GM23338 (cell line): Measurements from ENCODE around the gene PRMT5. TPM values are rescaled to one million over a fixed set of nuclear protein-coding genes. Genes with fewer than 3 reads are reported as not detected.

ENCODE experiments used
- ATAC-seq: fragments of 200-7000 bp; cut with Tn5 transposase; 3 replicates; pipeline ENCODE4 v1.9.1; 2020
- DNase-seq: peaks from one replicate; pipeline ENCODE4 v3.0.0-alpha.2; 2015; ENCODE audit warnings: low spot score
- H2AFZ ChIP-seq: fragments of 200-600 bp; sonication (generic); 2 replicates; pipeline ENCODE4 v1.8.0; 2016; ENCODE audit warnings: antibody characterized with exemption, mild to moderate bottlenecking, moderate library complexity
- H3F3A ChIP-seq: fragments of 200-600 bp; sonication (generic); replicated peaks from 2 replicates; pipeline ENCODE4 v1.8.0; 2017; ENCODE audit warnings: antibody characterized with exemption, mixed run types, low read depth
- H3K27ac ChIP-seq: fragments of 200-600 bp; sonication (generic); 2 replicates; pipeline ENCODE4 v1.6.1; 2016; ENCODE audit warnings: low read depth
- H3K27me3 ChIP-seq: fragments of 200-600 bp; sonication (generic); 2 replicates; pipeline ENCODE4 v1.8.0; 2016; ENCODE audit warnings: mild to moderate bottlenecking, mixed run types, moderate library complexity; ENCODE audit not compliant: insufficient read depth
- H3K36me3 ChIP-seq: fragments of 200-600 bp; sonication (generic); 2 replicates; pipeline ENCODE4 v1.8.0; 2016; ENCODE audit warnings: mild to moderate bottlenecking; ENCODE audit not compliant: insufficient read depth
- H3K4me1 ChIP-seq: fragments of 200-600 bp; sonication (generic); 2 replicates; pipeline ENCODE4 v1.8.0; 2016; ENCODE audit warnings: mild to moderate bottlenecking, moderate library complexity; ENCODE audit not compliant: insufficient read depth
- H3K4me2 ChIP-seq: fragments of 200-600 bp; sonication (generic); 2 replicates; pipeline ENCODE4 v1.7.1; 2017; ENCODE audit warnings: mixed run types
- H3K4me3 ChIP-seq: fragments of 200-600 bp; sonication (generic); 2 replicates; pipeline ENCODE4 v1.6.1; 2016; ENCODE audit warnings: mixed run types
- H3K79me2 ChIP-seq: fragments of 200-600 bp; sonication (generic); replicated peaks from 2 replicates; pipeline ENCODE4 v1.8.0; 2017; ENCODE audit warnings: mild to moderate bottlenecking; ENCODE audit not compliant: insufficient read depth
- H3K9me2 ChIP-seq: fragments of 200-600 bp; sonication (generic); 2 replicates; pipeline ENCODE4 v1.8.0; 2017; ENCODE audit not compliant: insufficient read depth
- H4K20me1 ChIP-seq: fragments of 200-600 bp; sonication (generic); replicated peaks from 2 replicates; pipeline ENCODE4 v1.8.0; 2017; ENCODE audit warnings: mild to moderate bottlenecking; ENCODE audit not compliant: insufficient read depth
- H3K27ac Mint-ChIP-seq: 2 replicates; pipeline ENCODE4 v1.8.0; 2020; ENCODE audit warnings: inconsistent platforms, mild to moderate bottlenecking, moderate library complexity, mixed read lengths
- H3K27me3 Mint-ChIP-seq: 3 replicates; pipeline ENCODE4 v1.8.0; 2022; ENCODE audit warnings: low read depth, mild to moderate bottlenecking, moderate library complexity, mixed read lengths, inconsistent platforms; ENCODE audit not compliant: insufficient read depth, poor library complexity
- H3K36me3 Mint-ChIP-seq: 3 replicates; pipeline ENCODE4 v1.8.0; 2021; ENCODE audit warnings: low read depth, mild to moderate bottlenecking, inconsistent platforms, moderate library complexity, mixed read lengths
- H3K4me1 Mint-ChIP-seq: 3 replicates; pipeline ENCODE4 v1.8.0; 2020; ENCODE audit warnings: mild to moderate bottlenecking, inconsistent platforms, mixed read lengths
- H3K4me3 Mint-ChIP-seq: 3 replicates; pipeline ENCODE4 v1.8.0; 2021; ENCODE audit warnings: moderate library complexity, mild to moderate bottlenecking, inconsistent platforms, mixed read lengths
- H3K9me3 Mint-ChIP-seq: 3 replicates; pipeline ENCODE4 v1.8.0; 2020; ENCODE audit warnings: moderate library complexity, mild to moderate bottlenecking, inconsistent platforms, mixed read lengths
- CREB1 ChIP-seq: fragments of 250-450 bp; sonication (Bioruptor Pico); IDR thresholded peaks from 2 replicates; pipeline ENCODE4 v1.5.0; 2020; ENCODE audit warnings: low read depth, mild to moderate bottlenecking, moderate library complexity
- EZH2 ChIP-seq: fragments of 200-600 bp; sonication (generic); IDR thresholded peaks from one replicate; pipeline ENCODE4 v1.8.0; 2017; ENCODE audit warnings: antibody characterized with exemption, mild to moderate bottlenecking, low read depth; ENCODE audit not compliant: unreplicated experiment
- EZH2phosphoT487 ChIP-seq: fragments of 200-600 bp; sonication (generic); IDR thresholded peaks from one replicate; pipeline ENCODE4 v1.8.1; 2018; ENCODE audit warnings: antibody characterized with exemption; ENCODE audit not compliant: unreplicated experiment
- JUNB ChIP-seq: IDR thresholded peaks from one replicate; pipeline ENCODE4 v1.6.1; 2016; ENCODE audit warnings: antibody characterized with exemption; ENCODE audit not compliant: unreplicated experiment
- NANOG ChIP-seq: IDR thresholded peaks from 2 replicates; pipeline ENCODE4 v1.6.1; 2016; ENCODE audit warnings: antibody characterized with exemption, borderline replicate concordance
- POLR2AphosphoS5 ChIP-seq: IDR thresholded peaks from 2 replicates; pipeline ENCODE4 v1.6.1; 2016; ENCODE audit warnings: antibody characterized with exemption, low read depth
- ZNF331 ChIP-seq: fragments of 250-450 bp; sonication (Bioruptor Pico); IDR thresholded peaks from 2 replicates; pipeline ENCODE4 v1.5.0; 2020; ENCODE audit warnings: low read depth, mild to moderate bottlenecking, moderate library complexity
- polyA plus RNA-seq: library from polyadenylated mRNA; unstranded; fragments of >200 nt; fragmentation: Nextera tagmentation; extraction: Ambion mirVana; gene quantifications from 2 replicates; pipeline ENCODE4 v1.2.1, GENCODE V29; 2016
- total RNA-seq: library from RNA; depleted of rRNA; stranded (reverse); fragments of >200 nt; shearing (Covaris generic); gene quantifications from 2 replicates; pipeline ENCODE4 v1.2.3, GENCODE V29; 2014
- TF ChIP-seq, protein P1 (sequence below): IDR thresholded peaks from one replicate; pipeline ENCODE4 v1.6.1; 2018; ENCODE audit warnings: antibody characterized with exemption; ENCODE audit not compliant: unreplicated experiment
- TF ChIP-seq, protein P2 (sequence below): IDR thresholded peaks from 2 replicates; pipeline ENCODE4 v1.6.1; 2016; ENCODE audit warnings: antibody characterized with exemption
- TF ChIP-seq, protein P3 (sequence below): fragments of 250-450 bp; sonication (Bioruptor Pico); IDR thresholded peaks from 2 replicates; pipeline ENCODE4 v1.5.0; 2020; ENCODE audit warnings: mild to moderate bottlenecking, moderate library complexity

PRMT5 gene
- total and polyA plus RNA-seq, 2 experiments from 2014 or later, result 68.8 to 124 TPM

DNA sequence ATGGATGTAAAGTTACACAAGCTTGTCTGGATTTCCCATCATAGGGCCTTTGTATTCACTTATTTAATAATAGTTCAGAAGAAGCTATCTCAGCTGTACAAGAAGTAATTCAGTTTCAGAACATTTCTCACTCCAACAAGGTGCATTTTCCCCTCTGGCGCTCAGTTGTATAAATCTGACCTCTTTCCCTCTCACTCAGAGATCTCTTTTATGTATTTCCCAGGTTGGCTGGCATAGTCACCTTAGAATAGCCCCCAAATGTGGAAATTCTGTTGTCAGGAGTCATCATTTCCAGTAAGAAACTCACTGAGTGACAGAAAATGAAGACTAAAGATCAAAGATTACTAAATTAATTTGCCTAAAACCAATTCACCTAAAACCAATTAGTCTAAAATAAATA, 42.0 kb upstream of the PRMT5 start:
- no peak for ATAC-seq
- peaks cover 38% of the 10 kb centered on the region for H3K36me3 ChIP-seq
- Mint-ChIP-seq H3K27ac (no peak overlapping the region), H3K27me3 (peaks cover 16% of the 10 kb centered on the region), H3K4me3 (no peak overlapping the region; the same call in 2 of the 3 replicates), H3K36me3 (peaks cover 71% of the 10 kb centered on the region), H3K9me3 (no peaks in the 10 kb centered on the region), H3K4me1 (peaks cover 8% of the 10 kb centered on the region)
- H3K79me2 ChIP-seq, result 0 out of 2 replicates have a peak, but pooled peaks cover 5% of the 10 kb centered on the region
- peaks cover 7% of the 10 kb centered on the region; the same call in 1 of the 2 replicates for H4K20me1 ChIP-seq
- no peak overlapping the region for H3K4me2 ChIP-seq
- H3K4me1 ChIP-seq, result no peaks in the 10 kb centered on the region
- no peak overlapping the region for H3K27ac ChIP-seq
- H3K4me3 ChIP-seq, result no peak overlapping the region
- no peaks in the 10 kb centered on the region for H3K27me3 ChIP-seq
- no peak for TF ChIP-seq NANOG
- TF ChIP-seq JUNB, result no peak
- no peak for TF ChIP-seq POLR2AphosphoS5
- TF ChIP-seq, protein P1, sequence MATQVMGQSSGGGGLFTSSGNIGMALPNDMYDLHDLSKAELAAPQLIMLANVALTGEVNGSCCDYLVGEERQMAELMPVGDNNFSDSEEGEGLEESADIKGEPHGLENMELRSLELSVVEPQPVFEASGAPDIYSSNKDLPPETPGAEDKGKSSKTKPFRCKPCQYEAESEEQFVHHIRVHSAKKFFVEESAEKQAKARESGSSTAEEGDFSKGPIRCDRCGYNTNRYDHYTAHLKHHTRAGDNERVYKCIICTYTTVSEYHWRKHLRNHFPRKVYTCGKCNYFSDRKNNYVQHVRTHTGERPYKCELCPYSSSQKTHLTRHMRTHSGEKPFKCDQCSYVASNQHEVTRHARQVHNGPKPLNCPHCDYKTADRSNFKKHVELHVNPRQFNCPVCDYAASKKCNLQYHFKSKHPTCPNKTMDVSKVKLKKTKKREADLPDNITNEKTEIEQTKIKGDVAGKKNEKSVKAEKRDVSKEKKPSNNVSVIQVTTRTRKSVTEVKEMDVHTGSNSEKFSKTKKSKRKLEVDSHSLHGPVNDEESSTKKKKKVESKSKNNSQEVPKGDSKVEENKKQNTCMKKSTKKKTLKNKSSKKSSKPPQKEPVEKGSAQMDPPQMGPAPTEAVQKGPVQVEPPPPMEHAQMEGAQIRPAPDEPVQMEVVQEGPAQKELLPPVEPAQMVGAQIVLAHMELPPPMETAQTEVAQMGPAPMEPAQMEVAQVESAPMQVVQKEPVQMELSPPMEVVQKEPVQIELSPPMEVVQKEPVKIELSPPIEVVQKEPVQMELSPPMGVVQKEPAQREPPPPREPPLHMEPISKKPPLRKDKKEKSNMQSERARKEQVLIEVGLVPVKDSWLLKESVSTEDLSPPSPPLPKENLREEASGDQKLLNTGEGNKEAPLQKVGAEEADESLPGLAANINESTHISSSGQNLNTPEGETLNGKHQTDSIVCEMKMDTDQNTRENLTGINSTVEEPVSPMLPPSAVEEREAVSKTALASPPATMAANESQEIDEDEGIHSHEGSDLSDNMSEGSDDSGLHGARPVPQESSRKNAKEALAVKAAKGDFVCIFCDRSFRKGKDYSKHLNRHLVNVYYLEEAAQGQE, result no peak
- TF ChIP-seq EZH2, result no peak
- TF ChIP-seq, protein P2, sequence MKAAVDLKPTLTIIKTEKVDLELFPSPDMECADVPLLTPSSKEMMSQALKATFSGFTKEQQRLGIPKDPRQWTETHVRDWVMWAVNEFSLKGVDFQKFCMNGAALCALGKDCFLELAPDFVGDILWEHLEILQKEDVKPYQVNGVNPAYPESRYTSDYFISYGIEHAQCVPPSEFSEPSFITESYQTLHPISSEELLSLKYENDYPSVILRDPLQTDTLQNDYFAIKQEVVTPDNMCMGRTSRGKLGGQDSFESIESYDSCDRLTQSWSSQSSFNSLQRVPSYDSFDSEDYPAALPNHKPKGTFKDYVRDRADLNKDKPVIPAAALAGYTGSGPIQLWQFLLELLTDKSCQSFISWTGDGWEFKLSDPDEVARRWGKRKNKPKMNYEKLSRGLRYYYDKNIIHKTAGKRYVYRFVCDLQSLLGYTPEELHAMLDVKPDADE, result no peak
- no peak for TF ChIP-seq ZNF331 (CRISPR knock-in tag)
- no peak overlapping the region for H2AFZ ChIP-seq
- peaks cover 13% of the 10 kb centered on the region; the same call in 1 of the 2 replicates for H3F3A ChIP-seq
- peaks cover 5% of the 10 kb centered on the region; the same call in 1 of the 2 replicates for H3K9me2 ChIP-seq
- no peak for DNase-seq

DNA sequence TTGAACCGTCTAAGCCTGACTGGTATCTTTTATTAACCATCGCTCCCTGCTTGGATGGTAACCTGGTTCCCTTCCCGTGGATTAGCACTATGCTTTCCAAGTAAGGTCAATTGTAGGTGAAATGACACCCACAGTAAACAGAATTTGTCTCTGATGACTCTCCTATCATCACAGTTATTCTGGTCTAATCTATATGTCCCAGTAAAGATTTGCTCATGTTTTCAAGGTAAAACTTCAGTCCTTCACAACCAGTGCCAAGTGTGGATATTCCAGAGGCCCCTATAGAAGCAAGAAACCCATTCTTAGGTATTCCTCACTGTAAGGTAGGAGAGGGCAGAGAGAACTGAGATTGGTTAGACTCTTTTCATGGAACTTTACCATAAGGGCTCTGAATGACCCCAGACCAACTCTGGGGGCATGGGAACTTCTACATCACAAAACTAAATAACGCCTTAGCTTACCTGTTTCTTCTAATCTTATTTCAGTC, 37.6 kb upstream of the PRMT5 start:
- peaks cover 28% of the 10 kb centered on the region for H3K36me3 Mint-ChIP-seq
- H3K4me1 ChIP-seq, result no peaks in the 10 kb centered on the region
- H3K4me1 Mint-ChIP-seq, result no peaks in the 10 kb centered on the region
- H3K9me3 Mint-ChIP-seq, result no peaks in the 10 kb centered on the region; the same call in 2 of the 3 replicates
- H3K4me3 Mint-ChIP-seq, result no peak overlapping the region
- H3K9me2 ChIP-seq, result peaks cover 5% of the 10 kb centered on the region; the same call in 1 of the 2 replicates
- H3K4me3 ChIP-seq, result no peak overlapping the region
- no peaks in the 10 kb centered on the region for H4K20me1 ChIP-seq
- no peak overlapping the region for H2AFZ ChIP-seq
- H3K27me3 Mint-ChIP-seq, result peaks cover 3% of the 10 kb centered on the region
- DNase-seq (no peak), ATAC-seq (no peak)
- H3F3A ChIP-seq, result no peaks in the 10 kb centered on the region; the same call in 1 of the 2 replicates
- H3K79me2 ChIP-seq, result no peaks in the 10 kb centered on the region
- no peaks in the 10 kb centered on the region for H3K27me3 ChIP-seq
- no peak overlapping the region for H3K4me2 ChIP-seq
- H3K27ac ChIP-seq, result peak overlapping the region; percentile 45; the same call in 1 of the 2 replicates
- H3K36me3 ChIP-seq, result peaks cover 5% of the 10 kb centered on the region
- H3K27ac Mint-ChIP-seq, result no peak overlapping the region
- TF ChIP-seq, protein P3, sequence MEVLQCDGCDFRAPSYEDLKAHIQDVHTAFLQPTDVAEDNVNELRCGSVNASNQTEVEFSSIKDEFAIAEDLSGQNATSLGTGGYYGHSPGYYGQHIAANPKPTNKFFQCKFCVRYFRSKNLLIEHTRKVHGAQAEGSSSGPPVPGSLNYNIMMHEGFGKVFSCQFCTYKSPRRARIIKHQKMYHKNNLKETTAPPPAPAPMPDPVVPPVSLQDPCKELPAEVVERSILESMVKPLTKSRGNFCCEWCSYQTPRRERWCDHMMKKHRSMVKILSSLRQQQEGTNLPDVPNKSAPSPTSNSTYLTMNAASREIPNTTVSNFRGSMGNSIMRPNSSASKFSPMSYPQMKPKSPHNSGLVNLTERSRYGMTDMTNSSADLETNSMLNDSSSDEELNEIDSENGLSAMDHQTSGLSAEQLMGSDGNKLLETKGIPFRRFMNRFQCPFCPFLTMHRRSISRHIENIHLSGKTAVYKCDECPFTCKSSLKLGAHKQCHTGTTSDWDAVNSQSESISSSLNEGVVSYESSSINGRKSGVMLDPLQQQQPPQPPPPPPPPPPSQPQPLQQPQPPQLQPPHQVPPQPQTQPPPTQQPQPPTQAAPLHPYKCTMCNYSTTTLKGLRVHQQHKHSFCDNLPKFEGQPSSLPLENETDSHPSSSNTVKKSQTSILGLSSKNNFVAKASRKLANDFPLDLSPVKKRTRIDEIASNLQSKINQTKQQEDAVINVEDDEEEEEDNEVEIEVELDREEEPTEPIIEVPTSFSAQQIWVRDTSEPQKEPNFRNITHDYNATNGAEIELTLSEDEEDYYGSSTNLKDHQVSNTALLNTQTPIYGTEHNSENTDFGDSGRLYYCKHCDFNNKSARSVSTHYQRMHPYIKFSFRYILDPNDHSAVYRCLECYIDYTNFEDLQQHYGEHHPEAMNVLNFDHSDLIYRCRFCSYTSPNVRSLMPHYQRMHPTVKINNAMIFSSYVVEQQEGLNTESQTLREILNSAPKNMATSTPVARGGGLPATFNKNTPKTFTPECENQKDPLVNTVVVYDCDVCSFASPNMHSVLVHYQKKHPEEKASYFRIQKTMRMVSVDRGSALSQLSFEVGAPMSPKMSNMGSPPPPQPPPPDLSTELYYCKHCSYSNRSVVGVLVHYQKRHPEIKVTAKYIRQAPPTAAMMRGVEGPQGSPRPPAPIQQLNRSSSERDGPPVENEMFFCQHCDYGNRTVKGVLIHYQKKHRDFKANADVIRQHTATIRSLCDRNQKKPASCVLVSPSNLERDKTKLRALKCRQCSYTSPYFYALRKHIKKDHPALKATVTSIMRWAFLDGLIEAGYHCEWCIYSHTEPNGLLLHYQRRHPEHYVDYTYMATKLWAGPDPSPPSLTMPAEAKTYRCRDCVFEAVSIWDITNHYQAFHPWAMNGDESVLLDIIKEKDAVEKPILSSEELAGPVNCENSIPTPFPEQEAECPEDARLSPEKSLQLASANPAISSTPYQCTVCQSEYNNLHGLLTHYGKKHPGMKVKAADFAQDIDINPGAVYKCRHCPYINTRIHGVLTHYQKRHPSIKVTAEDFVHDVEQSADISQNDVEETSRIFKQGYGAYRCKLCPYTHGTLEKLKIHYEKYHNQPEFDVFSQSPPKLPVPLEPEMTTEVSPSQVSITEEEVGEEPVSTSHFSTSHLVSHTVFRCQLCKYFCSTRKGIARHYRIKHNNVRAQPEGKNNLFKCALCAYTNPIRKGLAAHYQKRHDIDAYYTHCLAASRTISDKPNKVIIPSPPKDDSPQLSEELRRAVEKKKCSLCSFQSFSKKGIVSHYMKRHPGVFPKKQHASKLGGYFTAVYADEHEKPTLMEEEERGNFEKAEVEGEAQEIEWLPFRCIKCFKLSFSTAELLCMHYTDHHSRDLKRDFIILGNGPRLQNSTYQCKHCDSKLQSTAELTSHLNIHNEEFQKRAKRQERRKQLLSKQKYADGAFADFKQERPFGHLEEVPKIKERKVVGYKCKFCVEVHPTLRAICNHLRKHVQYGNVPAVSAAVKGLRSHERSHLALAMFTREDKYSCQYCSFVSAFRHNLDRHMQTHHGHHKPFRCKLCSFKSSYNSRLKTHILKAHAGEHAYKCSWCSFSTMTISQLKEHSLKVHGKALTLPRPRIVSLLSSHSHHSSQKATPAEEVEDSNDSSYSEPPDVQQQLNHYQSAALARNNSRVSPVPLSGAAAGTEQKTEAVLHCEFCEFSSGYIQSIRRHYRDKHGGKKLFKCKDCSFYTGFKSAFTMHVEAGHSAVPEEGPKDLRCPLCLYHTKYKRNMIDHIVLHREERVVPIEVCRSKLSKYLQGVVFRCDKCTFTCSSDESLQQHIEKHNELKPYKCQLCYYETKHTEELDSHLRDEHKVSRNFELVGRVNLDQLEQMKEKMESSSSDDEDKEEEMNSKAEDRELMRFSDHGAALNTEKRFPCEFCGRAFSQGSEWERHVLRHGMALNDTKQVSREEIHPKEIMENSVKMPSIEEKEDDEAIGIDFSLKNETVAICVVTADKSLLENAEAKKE (CRISPR knock-in tag), result no peak
- TF ChIP-seq ZNF331 (CRISPR knock-in tag), result no peak
- no peak for TF ChIP-seq JUNB
- TF ChIP-seq NANOG, result no peak
- TF ChIP-seq EZH2phosphoT487, result no peak
- no peak for TF ChIP-seq CREB1 (CRISPR knock-in tag)
- no peak for TF ChIP-seq POLR2AphosphoS5
